Activated naive CD4-positive, alpha-beta T cell treated with anti-CD3 and anti-CD28 coated beads, Interleukin-2, amount 50 U/mL, for 16 hours (primary cell): ENCODE measurements around the gene MIDN.

Experiments used
- DNase-seq: peaks from one replicate; pipeline ENCODE4 v3.0.0-alpha.2; 2020

The MIDN gene

DNA sequence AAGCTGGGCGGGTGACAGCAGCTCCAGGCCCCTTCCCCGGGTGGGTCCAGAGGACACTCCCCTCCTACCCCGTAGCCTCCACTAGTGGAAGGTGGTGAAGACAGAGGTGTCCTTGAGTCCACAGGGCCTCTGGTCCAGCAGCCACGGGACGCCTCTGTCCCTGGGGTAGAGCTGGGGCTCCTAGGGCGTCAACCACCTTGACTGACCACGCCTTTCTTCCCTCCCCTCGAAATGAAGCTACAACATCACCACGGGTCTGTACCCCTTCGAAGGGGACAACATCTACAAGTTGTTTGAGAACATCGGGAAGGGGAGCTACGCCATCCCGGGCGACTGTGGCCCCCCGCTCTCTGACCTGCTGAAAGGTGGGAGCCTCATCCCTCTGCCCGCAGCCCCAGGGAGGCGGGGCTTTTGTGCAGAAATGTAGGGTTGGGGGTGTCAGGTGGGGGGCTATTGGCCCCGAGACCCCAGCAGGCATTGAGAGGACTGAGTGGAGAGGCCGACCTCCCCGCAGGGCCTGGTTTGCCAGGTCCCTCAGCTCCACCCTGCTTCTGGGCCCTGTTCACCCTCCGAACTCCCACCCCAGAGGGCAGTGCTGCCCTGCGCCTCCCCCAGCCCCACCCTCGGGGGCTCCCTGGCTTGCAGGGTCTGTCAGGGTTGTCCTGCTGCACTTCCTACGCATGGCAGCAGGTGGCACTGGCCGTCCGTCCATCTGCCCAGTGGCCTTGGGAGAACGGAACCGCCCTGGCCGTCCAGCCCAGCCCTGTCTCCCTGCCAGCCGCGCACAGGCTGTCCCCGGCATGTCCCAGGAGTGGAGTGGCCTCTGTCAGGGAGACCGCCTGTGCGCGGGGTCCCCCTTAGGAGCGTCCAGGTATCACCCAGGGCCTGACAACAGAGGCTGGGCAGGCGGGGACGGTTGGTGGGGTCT is 27.1 kb upstream of the MIDN start:
- no peak for DNase-seq

GRCh38 chr19:1221904-1222255 is 26.5 kb upstream of the MIDN start:
- DNase-seq: no peak

- DNase-seq: no peak
Measured at GRCh38 chr19:1222394-1222793, 26.0 kb upstream of the MIDN start.

GRCh38 chr19:1223018-1223855 is 25.1 kb upstream of the MIDN start:
- DNase-seq: no peak

GRCh38 chr19:1224047-1224825 is 24.1 kb upstream of the MIDN start:
- DNase-seq: no peak

- DNase-seq: no peak
Measured at GRCh38 chr19:1224847-1225246, 23.5 kb upstream of the MIDN start.

DNA sequence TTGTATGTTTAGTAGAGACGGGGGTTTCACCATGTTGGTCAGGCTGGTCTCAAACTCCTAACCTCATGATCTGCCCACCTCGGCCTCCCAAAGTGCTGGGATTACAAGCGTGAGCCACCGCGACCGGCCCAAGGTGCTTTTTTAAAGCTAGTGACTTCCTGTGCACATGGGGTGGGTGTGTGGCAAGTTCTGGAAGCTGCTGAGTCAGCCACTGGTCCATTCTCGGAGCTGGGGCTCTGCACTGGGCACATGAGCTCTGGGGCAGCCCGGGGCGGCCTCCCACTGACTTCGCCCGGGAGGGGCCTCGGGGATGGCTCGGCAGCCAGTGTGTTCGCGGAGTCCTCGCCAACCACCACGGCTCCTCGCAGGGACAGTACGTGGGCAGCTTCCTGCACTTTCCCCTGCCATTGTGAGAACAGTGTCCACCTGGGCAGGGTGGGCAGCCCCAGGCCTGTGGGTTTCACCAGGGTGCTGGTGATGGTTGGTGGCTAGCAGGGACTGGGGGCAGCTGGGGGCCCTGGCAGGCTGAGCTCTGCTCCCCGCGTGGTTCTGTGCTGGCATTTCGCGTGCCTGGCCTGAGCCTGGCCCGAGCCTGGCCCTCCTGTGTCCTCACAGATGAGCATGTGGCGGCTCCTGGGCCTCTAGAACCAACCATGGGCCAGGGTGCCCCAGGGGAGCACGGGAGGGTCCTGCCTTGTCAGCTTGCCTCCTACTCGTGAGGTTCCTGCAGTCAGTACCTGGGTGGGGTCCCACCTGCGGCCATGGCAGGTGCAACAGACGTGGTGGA is 22.8 kb upstream of the MIDN start:
- no peak for DNase-seq

GRCh38 chr19:1226227-1226518 is 22.2 kb upstream of the MIDN start:
- DNase-seq: no peak

GRCh38 chr19:1226522-1227303 is 21.7 kb upstream of the MIDN start:
- DNase-seq: no peak

DNA sequence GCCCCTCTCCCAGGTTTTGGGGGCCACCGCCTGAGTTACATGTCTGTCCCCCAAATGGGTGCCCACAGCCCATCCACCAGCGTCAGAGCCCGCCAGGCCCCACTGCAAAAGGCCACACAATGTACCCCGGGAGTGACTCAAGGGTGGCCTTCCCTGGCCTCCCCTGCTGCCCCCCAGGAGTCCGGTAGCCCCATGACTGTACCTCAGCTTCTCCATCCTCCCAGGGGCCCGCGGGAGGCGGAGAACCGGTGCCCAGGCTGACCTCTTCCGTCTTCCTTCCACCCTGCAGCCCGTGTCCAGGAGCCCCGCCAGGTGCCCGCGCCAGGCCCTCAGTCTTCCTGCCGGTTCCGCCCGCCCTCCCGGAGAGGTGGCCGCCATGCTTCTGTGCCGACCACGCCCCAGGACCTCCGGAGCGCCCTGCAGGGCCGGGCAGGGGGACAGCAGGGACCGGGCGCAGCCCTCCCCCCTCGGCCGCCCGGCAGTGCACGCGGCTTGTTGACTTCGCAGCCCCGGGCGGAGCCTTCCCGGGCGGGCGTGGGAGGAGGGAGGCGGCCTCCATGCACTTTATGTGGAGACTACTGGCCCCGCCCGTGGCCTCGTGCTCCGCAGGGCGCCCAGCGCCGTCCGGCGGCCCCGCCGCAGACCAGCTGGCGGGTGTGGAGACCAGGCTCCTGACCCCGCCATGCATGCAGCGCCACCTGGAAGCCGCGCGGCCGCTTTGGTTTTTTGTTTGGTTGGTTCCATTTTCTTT is 20.9 kb upstream of the MIDN start:
- DNase-seq: no peak

- no peak for DNase-seq
Measured at GRCh38 chr19:1228161-1228957, 20.0 kb upstream of the MIDN start.

GRCh38 chr19:1229056-1229923 is 19.1 kb upstream of the MIDN start:
- no peak for DNase-seq

- DNase-seq: no peak
Measured at GRCh38 chr19:1229924-1230782, 18.2 kb upstream of the MIDN start.

DNA sequence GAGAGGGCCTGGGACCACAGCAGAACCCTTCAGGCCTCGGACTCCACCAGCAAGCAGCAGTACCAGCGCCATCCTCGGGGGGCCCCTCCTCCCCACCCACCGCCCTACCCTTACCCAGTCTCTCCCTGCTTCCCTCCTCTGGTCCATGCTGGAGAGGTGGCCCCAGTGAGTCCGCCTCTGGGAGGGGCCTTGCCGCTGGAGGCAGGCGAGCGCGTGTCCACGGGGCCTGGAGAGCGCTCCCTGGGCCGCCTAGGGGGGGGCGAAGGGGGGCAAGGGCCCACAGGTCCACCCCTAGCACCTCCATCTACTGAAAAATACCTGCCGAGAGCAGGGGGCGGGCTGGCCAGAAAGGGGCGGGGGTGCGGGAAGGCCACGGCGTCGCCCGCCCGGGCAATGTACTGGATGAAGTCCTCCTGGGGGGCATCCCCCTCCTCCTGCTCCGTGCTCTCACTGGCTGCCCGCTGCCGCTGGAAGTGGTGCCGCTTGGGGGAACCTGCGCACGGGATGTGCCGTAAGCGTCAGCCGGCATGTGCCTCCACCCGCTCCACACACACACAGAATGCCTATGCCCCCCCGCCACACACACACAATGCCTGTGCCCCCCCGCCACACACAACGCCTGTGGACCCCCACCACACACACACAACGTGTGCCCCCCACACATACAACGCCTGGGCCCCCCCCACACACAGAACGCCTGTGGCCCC is 17.4 kb upstream of the MIDN start:
- no peak for DNase-seq

DNA sequence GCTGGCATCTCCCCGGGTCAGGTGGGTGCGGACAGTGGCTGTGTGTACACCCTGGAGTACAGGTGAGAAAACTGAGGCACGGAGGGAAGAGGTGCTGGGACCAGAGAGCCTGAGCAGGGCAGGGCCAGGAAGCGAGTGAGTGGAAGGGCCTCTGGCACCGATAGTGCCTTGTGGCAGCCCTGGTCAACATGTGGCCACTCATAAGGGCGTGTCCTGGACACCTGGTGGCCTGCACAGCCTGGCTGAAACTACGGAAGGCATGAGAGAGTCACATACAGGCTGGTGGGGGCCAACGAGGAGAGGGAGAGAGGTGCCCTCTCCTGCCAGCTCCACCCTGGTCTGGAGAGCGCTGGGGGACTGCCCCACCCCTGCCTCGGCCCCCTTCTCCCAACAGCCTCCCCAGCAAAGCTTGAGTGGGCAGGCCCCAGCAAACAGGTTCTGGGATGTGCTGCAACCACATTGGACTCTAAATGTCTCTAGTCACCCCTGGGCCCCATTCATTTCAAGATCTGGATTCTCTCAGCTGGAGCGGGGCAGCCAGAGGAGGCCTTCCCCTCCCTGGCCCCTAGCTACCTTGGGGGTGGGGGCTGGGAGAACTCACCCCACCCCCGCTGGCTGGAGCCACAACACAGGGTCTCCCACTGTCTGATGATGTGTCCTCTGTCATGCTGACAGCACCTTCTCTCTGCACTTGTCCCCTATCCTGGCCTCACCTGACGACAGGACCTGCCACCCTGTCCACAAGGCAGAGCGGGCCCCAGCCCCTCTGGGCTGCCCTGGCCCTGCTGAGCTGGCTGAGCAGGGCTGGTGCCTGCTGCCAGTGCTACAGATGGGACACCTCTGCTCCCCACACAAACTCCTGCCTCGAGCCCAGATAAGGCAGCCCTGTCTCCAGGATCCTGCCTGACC is 16.4 kb upstream of the MIDN start:
- no peak for DNase-seq

GRCh38 chr19:1232652-1233072 is 15.7 kb upstream of the MIDN start:
- no peak for DNase-seq
